BLaER1 treated with 17β-estradiol and CSF1 and Interleukin-3, amounts not matched to agents 10 nM and 100 nM (cell line): Measurements from ENCODE around the gene SLC24A3.

Source experiments
- H3K27ac ChIP-seq, 11 experiments: shearing (Covaris generic); formaldehyde crosslinking; 2 replicates each; pipeline ENCODE4 v1.8.1; 2022
- H3K27me3 ChIP-seq, 11 experiments: shearing (Covaris generic); formaldehyde crosslinking; 2 replicates each; pipeline ENCODE4 v1.8.1; 2022
- H3K36me3 ChIP-seq, 11 experiments: shearing (Covaris generic); formaldehyde crosslinking; 2 replicates each; pipeline ENCODE4 v1.8.1; 2022
- H3K4me1 ChIP-seq, 10 experiments: shearing (Covaris generic); formaldehyde crosslinking; 2 replicates each; pipeline ENCODE4 v1.8.1; 2022
- H3K4me2 ChIP-seq, 11 experiments: shearing (Covaris generic); formaldehyde crosslinking; 2 replicates each; pipeline ENCODE4 v1.8.1; 2022
- H3K4me3 ChIP-seq, 10 experiments: shearing (Covaris generic); formaldehyde crosslinking; 2 replicates each; pipeline ENCODE4 v1.8.1; 2022
- H3K9ac ChIP-seq, 11 experiments: shearing (Covaris generic); formaldehyde crosslinking; 2 replicates each; pipeline ENCODE4 v1.8.1; 2022
- H3K9me3 ChIP-seq, 11 experiments: shearing (Covaris generic); formaldehyde crosslinking; replicated peaks in 1 of 11; 2 replicates each; pipeline ENCODE4 v1.8.1; 2022
- H4K20me1 ChIP-seq, 11 experiments: shearing (Covaris generic); formaldehyde crosslinking; 2 replicates each; pipeline ENCODE4 v1.8.1; 2022
- Cebpa-rat ChIP-seq, 11 experiments: shearing (Covaris generic); IDR thresholded peaks; 2 replicates each; pipeline ENCODE4 v1.8.1; 2022

The SLC24A3 gene

DNA sequence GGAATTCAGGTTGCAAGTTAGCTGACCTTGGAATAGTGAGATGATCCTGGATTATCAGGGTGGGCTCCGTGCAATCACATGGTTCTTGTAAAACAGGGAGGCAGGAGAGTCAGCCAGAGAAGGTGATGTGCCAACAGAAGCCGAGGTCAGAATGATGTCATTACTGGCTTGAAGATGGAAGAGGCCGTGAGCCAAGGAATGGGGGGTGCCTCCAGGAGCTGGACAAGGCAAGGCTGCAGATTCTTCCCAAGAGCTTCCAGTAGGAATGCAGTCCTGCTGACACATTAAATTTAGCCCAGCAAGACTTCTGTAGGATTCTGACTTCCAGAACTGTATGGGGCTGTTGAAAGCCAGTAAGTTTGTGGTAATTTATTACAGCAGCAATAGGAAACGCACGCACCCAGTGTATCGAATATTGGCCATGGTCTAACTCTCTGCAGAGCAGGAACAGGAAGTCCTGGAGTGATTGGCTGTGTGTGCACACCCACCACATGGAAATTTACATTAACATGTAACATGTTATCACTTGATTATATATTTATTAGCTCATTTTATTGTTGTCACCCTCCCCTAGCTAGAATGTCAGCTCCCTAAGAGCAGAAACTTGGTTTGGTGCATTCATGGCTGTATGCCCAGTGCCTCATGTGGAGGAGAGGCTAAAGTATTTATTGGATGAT, 19.1 kb downstream of the SLC24A3 start:
- no peaks in the 10 kb centered on the region for H4K20me1 ChIP-seq
- H3K27ac ChIP-seq: no peak overlapping the region
- no peak for TF ChIP-seq Cebpa-rat (IDR thresholded peaks at IDR 0.05)
- no peak overlapping the region for H3K4me3 ChIP-seq
- H3K4me1 ChIP-seq: peaks cover 0 to 14% (median 5%) of the 10 kb centered on the region in 10 experiments; a peak in 17 of 20 replicates
- no peaks in the 10 kb centered on the region for H3K27me3 ChIP-seq
- no peak overlapping the region for H3K4me2 ChIP-seq
- no peak overlapping the region for H3K9ac ChIP-seq
- peaks cover 0 to 5% (median 0%) of the 10 kb centered on the region in 11 experiments; a peak in 2 of 22 replicates for H3K9me3 ChIP-seq
- H3K36me3 ChIP-seq: no peaks in the 10 kb centered on the region

DNA sequence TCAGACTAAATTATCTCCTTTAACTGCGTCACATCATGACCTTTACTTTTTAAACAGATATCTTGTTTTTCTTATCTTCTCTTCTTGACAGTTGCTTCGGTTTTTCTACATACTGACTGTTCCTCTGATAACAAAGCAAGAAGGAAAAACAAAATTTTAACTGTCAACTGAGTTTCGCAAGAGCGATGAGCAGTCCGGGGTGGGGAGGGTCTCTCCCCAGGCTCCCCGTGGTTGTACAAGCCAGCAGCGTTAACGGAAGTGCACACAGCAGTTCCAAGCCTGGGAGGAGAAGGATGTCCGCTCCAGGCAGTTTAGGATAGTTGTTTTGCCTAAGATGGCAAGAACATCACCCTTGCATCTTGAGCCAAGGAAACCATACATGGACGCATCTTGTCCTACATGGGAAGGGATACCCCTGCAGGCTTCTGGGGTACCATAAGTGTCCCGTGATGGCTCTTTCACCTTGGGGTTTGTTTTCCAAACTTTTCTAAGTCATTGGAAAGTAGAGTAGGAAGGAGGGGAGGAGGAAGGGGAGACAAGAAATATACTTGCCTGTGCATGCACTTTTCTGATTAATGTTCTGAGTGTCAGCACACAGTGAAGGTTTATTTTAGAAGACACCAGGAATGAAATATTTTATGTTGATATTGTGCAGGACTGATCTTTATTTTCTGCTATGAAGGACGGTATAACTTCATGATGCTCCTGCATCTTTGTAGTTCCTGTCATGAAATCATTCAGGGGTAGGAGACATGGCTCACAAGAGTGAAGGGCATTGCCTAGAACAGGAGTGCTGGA, 20.8 kb downstream of the SLC24A3 start:
- no peaks in the 10 kb centered on the region for H4K20me1 ChIP-seq
- H3K36me3 ChIP-seq: no peaks in the 10 kb centered on the region
- H3K4me1 ChIP-seq: peaks cover 16 to 31% (median 22%) of the 10 kb centered on the region in 10 experiments
- H3K4me3 ChIP-seq: no peak overlapping the region
- H3K27me3 ChIP-seq: no peaks in the 10 kb centered on the region
- no peaks in the 10 kb centered on the region for H3K9me3 ChIP-seq
- no peak overlapping the region for H3K9ac ChIP-seq
- H3K27ac ChIP-seq: no peak overlapping the region
- TF ChIP-seq Cebpa-rat (IDR thresholded peaks at IDR 0.05): peak in 2 of 11 experiments; percentile 13 to 36; a peak in 3 of 22 replicates
- no peak overlapping the region for H3K4me2 ChIP-seq

DNA sequence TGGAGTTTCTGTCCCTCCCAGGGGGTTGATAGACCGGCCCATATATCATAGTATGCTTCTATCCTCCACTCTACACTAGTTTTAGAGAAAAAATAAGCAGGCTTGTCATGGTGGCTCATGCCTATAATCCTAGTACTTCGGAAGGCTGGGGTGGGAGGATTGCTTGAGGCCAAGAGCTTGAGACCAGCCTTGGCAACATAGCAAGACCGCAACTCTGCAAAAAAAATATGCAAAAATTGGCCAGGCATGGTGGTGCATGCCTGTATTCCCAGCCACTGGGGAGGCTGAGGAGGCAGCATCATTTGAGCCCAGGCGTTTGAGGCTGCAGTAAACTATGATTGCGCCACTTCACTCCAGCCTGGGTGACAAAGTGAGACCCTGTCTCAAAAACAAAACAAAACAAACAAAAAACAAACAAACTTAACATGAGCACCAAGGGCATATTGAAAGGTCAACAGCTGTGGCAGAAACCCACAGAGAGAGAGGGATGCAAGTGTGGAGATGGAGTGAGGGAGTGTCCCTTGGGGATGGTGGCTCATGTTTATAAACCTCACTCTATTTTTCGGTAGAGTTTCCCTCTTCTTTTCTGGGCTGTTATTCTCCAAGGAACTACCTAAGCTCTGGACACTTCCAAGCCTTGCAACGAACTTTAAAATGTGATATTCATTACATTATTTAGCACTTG, 24.1 kb downstream of the SLC24A3 start:
- H3K9me3 ChIP-seq: no peaks in the 10 kb centered on the region
- H3K27me3 ChIP-seq: 0 out of 22 replicates have a peak, but pooled peaks cover 0 to 3% (median 0%) of the 10 kb centered on the region in 11 experiments
- peaks cover 17 to 36% (median 32%) of the 10 kb centered on the region in 10 experiments for H3K4me1 ChIP-seq
- H3K4me3 ChIP-seq: no peak overlapping the region
- peak overlapping the region in 9 of 11 experiments; percentile 75 to 93 (median 87); a peak in 18 of 22 replicates for H3K4me2 ChIP-seq
- no peak overlapping the region for H3K9ac ChIP-seq
- H3K27ac ChIP-seq: no peak overlapping the region
- TF ChIP-seq Cebpa-rat (IDR thresholded peaks at IDR 0.05): 0 out of 22 replicates have a peak, but pooled peaks of 1 of the 11 experiments have one; percentile 14
- H3K36me3 ChIP-seq: no peaks in the 10 kb centered on the region
- H4K20me1 ChIP-seq: no peaks in the 10 kb centered on the region

DNA sequence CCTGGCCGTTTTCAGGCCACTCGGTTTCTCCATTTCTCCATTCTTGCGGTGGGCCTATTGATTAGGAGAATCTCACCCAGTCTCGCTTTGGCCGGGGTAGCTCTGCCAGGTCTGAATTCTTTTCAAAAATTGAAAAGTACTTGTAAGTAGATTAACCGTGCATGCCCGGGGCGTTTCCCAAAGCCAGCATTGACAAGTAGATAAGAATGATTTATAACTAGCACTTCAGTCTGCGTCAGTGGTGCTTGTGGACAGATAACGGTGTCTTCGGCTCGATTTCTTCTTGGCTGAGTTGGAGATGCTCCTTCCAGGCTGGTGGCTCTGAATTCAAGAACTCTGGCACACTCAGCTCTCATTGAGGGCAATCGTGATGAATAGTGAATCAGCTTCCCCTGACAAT, 29.0 kb downstream of the SLC24A3 start:
- H3K9ac ChIP-seq: no peak overlapping the region
- no peaks in the 10 kb centered on the region for H4K20me1 ChIP-seq
- H3K4me3 ChIP-seq: no peak overlapping the region
- H3K36me3 ChIP-seq: no peaks in the 10 kb centered on the region
- no peak for TF ChIP-seq Cebpa-rat (IDR thresholded peaks at IDR 0.05)
- no peaks in the 10 kb centered on the region for H3K9me3 ChIP-seq
- peaks cover 17 to 30% (median 25%) of the 10 kb centered on the region in 10 experiments for H3K4me1 ChIP-seq
- no peak overlapping the region for H3K4me2 ChIP-seq
- no peak overlapping the region for H3K27ac ChIP-seq
- 0 out of 22 replicates have a peak, but pooled peaks cover 0 to 3% (median 0%) of the 10 kb centered on the region in 11 experiments for H3K27me3 ChIP-seq

DNA sequence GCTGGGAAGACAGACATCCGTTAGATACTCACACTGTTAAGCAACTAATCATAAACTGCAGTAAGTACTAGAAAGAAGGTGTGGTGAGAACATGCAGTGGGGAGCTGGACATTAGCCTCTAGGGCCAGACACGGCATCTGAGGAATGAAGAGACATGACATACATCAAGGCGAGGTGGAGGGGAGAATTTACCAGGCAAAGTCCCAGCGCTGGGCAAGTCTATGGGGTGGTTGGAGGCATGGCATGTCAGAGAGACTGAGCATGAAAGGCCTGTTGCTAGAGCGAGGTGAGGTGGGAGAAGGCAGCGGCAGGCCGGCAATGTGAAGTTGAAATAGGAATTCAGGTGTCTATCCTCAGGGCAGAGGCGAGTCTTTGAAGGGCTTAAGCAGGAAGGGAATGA, 31.8 kb downstream of the SLC24A3 start:
- no peak for TF ChIP-seq Cebpa-rat (IDR thresholded peaks at IDR 0.05)
- Histone ChIP-seq H3K4me3 (no peak overlapping the region), H3K27me3 (no peaks in the 10 kb centered on the region), H4K20me1 (no peaks in the 10 kb centered on the region), H3K9me3 (no peaks in the 10 kb centered on the region), H3K4me2 (no peak overlapping the region), H3K36me3 (no peaks in the 10 kb centered on the region), H3K9ac (no peak overlapping the region), H3K27ac (no peak overlapping the region), H3K4me1 (peaks cover 0 to 2% (median 0%) of the 10 kb centered on the region in 10 experiments; a peak in 1 of 20 replicates)

DNA sequence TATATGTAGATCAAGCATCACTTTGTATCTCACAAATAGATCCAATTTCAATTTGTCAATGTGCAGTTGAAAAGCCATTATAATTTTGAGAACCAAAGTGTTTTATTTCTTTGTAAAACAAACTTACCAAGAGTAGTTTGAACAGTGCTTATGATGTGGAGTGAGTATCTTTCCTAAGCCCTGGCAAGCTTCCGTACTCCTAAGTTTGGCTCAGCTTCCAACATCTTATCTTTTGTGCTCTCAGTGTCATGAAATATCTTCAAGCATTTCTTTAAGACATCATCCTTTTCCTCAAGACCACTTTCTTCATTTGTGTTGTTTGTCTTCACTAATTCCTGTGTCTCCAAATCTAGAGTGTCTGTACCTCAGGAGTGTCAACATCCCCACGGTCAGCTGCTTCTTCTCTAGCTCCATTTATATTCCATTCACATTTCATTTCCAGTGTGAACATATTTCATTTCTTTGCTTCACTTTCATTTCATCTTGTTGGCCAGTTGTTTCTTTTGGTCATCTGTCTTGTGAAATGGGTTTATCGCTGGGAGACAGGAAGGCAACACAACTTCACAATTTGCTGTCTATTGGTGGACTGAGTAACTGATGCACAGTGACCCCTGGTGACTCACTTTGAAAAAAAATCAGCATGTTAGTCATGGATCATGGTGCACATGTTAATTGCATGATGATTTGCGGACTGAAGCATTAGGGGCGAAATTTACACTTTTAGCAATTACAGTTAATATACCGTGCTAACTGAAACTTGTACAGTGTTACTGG, 36.9 kb downstream of the SLC24A3 start:
- TF ChIP-seq Cebpa-rat (IDR thresholded peaks at IDR 0.05): no peak
- H3K27me3 ChIP-seq: no peaks in the 10 kb centered on the region
- no peaks in the 10 kb centered on the region for H3K9me3 ChIP-seq
- no peak overlapping the region for H3K27ac ChIP-seq
- H3K36me3 ChIP-seq: no peaks in the 10 kb centered on the region
- no peaks in the 10 kb centered on the region for H4K20me1 ChIP-seq
- no peak overlapping the region for H3K9ac ChIP-seq
- no peak overlapping the region for H3K4me2 ChIP-seq
- H3K4me3 ChIP-seq: no peak overlapping the region
- H3K4me1 ChIP-seq: no peaks in the 10 kb centered on the region

DNA sequence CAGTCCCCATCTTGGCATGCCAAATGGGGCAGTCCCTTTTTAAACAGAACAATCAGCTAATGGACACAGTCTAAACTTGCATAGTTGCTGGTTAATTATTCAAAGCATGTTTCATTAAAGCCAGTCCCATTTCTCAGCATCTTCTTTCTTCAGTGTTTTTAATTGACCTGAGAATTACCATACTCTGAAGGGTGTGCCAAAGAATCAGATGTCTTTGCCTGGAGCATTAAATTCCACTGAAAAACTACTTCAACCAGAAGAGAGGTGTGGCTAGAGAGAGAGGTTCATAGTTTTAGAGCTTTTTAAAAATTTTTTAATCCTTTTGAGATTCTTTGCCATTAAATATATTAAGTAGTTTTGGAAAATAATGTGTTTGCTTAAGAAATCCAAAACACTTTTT, 37.9 kb downstream of the SLC24A3 start:
- Histone ChIP-seq H3K9ac (no peak overlapping the region), H3K27ac (no peak overlapping the region), H4K20me1 (no peaks in the 10 kb centered on the region), H3K4me3 (no peak overlapping the region), H3K27me3 (no peaks in the 10 kb centered on the region), H3K4me1 (no peaks in the 10 kb centered on the region), H3K9me3 (no peaks in the 10 kb centered on the region), H3K36me3 (no peaks in the 10 kb centered on the region), H3K4me2 (no peak overlapping the region)
- TF ChIP-seq Cebpa-rat (IDR thresholded peaks at IDR 0.05): no peak

DNA sequence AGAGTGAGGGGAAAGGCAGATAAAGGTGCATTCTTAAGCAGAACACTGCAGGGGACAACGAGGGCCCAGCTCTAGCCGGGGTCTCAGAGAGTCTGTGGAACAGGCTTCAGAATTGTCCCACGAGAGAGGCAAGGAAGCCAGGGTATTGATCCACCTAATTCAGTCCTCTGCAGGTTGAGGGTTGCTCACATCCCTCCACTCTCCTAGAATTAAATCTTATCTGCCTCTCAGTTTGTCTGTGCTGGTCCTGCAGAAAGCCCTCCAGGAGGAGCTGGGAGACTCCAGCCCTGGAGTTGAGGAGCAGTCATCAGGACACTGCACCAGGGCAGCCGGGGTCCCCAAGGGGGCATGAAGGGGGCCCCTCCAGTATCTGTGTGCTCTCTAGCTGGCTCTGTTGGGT, 39.1 kb downstream of the SLC24A3 start:
- Histone ChIP-seq H3K9me3 (no peaks in the 10 kb centered on the region), H3K36me3 (no peaks in the 10 kb centered on the region), H3K27me3 (no peaks in the 10 kb centered on the region), H3K4me1 (no peaks in the 10 kb centered on the region), H3K4me2 (no peak overlapping the region), H3K27ac (no peak overlapping the region), H4K20me1 (no peaks in the 10 kb centered on the region), H3K4me3 (no peak overlapping the region), H3K9ac (no peak overlapping the region)
- TF ChIP-seq Cebpa-rat (IDR thresholded peaks at IDR 0.05): no peak

DNA sequence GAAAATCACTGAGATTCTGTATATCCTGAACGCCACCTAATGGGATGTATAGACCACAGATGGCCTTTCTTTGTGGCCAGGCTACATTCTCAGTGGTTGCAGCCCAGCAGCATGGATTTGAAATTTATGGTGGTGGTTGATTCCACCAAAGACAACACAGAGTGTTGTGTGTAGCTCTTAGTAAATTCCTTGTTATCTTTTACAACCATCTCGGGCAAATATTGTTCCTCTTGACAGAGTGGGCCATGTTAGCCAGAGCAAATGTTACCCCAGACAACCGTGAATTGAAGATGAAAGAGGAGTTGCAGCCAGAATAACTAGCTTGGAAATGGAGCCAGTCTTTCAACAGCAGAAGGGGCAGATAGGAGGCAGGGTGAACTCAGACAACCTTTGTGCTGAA, 39.5 kb downstream of the SLC24A3 start:
- Histone ChIP-seq H3K9ac (no peak overlapping the region), H3K27ac (no peak overlapping the region), H3K4me1 (no peaks in the 10 kb centered on the region), H3K4me3 (no peak overlapping the region), H3K9me3 (no peaks in the 10 kb centered on the region), H3K36me3 (no peaks in the 10 kb centered on the region), H3K4me2 (no peak overlapping the region), H3K27me3 (no peaks in the 10 kb centered on the region), H4K20me1 (no peaks in the 10 kb centered on the region)
- no peak for TF ChIP-seq Cebpa-rat (IDR thresholded peaks at IDR 0.05)
